MM.1S (cell line): ENCODE data around the gene TXNDC11.

ENCODE experiments used
- EZH2 ChIP-seq: fragments of 300-600 bp; sonication (generic); optimal IDR thresholded peaks from 2 replicates; pipeline ENCODE3; 2017; ENCODE audit warnings: low read depth, mild to moderate bottlenecking, antibody characterized with exemption, low read length, mixed read lengths
- TF ChIP-seq, protein P1 (sequence below): fragments of 300-600 bp; sonication (generic); IDR thresholded peaks from 2 replicates; pipeline ENCODE4 v1.5.1; 2016; ENCODE audit warnings: antibody characterized with exemption, low read length, mixed read lengths

GRCh38 chr16:11698271-11698689 is 44.4 kb downstream of the TXNDC11 start:
- TF ChIP-seq, protein P1, sequence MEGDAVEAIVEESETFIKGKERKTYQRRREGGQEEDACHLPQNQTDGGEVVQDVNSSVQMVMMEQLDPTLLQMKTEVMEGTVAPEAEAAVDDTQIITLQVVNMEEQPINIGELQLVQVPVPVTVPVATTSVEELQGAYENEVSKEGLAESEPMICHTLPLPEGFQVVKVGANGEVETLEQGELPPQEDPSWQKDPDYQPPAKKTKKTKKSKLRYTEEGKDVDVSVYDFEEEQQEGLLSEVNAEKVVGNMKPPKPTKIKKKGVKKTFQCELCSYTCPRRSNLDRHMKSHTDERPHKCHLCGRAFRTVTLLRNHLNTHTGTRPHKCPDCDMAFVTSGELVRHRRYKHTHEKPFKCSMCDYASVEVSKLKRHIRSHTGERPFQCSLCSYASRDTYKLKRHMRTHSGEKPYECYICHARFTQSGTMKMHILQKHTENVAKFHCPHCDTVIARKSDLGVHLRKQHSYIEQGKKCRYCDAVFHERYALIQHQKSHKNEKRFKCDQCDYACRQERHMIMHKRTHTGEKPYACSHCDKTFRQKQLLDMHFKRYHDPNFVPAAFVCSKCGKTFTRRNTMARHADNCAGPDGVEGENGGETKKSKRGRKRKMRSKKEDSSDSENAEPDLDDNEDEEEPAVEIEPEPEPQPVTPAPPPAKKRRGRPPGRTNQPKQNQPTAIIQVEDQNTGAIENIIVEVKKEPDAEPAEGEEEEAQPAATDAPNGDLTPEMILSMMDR: peak; percentile 39
- no peak for TF ChIP-seq EZH2
